Measurements from ENCODE around the gene FAM229A.

The FAM229A gene

GRCh38 chr1:32327204-32327603 is 35.1 kb downstream of the FAM229A start:
- DNase-seq, result no peak

DNA sequence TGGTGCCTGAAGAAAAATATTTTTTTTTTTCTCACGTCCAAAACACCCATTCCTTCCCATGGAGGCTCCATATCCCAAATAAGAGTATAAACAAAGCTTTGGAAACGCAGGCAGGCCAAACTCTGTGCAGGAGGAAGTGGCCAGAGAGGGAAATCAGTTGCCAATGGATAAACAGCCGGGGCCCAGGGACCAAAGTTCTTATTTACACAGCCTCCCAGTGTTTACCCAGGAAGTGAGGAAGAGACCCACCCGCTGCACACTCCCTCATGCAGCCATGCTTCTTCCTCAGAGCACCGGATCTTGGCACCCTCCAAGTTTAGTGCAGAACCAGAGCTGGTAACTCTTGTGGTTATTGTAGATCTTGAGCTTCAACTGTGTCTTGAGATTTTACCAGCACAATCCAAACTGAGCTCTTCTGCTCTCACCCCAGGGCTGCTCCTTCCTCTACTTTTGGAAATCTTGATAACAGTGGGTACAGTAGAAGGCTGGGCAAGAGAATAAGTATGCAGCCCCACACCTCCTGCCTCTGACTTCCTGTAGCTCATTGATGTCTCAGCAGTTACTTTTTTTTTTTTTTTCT is 40.5 kb downstream of the FAM229A start:
- DNase-seq, result no peak

- DNase-seq, result no peak
These were observed 44.0 kb downstream of the FAM229A start for GRCh38 chr1:32318127-32318869.

DNA sequence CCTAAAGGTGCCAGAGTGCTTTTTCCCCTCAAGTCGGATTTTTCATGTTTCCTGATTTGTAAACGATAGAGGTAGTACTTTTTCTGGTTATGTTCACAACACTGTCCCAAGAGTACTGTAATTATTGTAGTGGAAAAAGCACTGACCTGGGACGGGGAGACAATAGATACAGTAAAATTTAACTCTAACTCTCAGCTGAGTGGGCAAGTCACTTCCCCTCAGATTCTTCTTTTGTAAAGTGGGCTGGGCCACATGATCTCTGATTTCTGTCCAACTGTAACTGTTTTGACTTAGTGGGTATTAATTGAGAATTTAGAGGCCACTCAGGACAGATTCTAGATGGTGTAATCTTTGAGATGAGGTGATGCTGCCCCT is 45.4 kb downstream of the FAM229A start:
- DNase-seq, result no peak

DNA sequence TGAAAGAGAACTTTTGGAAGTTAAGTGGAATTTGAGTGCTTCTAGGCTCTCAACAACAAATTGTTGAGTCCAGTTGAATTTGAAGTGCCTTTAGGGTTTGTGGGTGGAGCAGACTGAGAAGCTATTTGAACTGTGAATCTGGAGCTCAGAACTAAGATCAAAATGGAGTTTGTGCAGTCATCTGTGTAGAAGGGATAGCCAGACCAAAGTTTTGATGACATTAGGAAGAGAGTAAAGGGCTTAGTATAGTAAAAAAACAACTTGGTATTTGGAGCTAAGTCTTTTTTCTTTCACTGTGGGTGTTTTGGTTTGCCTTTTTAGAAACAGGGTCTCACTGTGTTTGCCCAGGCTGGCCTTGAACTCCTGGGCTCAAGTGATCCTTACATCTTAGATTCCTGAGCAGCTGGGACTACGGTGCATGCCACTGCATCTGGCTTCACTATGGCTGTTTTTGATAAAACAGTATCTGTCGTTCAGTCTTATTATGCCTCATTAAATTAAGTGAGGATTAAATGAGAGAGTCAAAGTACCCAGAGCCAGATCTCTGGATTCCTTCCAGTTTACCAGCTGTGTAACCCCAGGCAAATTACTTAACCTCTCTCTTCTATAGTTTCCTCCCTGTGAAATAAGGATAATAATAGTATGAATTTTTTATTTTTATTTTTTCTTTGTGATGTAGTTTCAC is 50.4 kb downstream of the FAM229A start:
- no peak for DNase-seq
